GM23338 (cell line): ENCODE results near the gene ZNF440. TPM values are rescaled to one million over a fixed set of nuclear protein-coding genes. Genes with fewer than 3 reads are reported as not detected.

ENCODE experiments used
- ATAC-seq: fragments of 200-7000 bp; cut with Tn5 transposase; 3 replicates; pipeline ENCODE4 v1.9.1; 2020
- DNase-seq: peaks from one replicate; pipeline ENCODE4 v3.0.0-alpha.2; 2015; ENCODE audit warnings: low spot score
- H2AFZ ChIP-seq: fragments of 200-600 bp; sonication (generic); 2 replicates; pipeline ENCODE4 v1.8.0; 2016; ENCODE audit warnings: antibody characterized with exemption, mild to moderate bottlenecking, moderate library complexity
- H3F3A ChIP-seq: fragments of 200-600 bp; sonication (generic); replicated peaks from 2 replicates; pipeline ENCODE4 v1.8.0; 2017; ENCODE audit warnings: antibody characterized with exemption, mixed run types, low read depth
- H3K27ac ChIP-seq: fragments of 200-600 bp; sonication (generic); 2 replicates; pipeline ENCODE4 v1.6.1; 2016; ENCODE audit warnings: low read depth
- H3K27me3 ChIP-seq: fragments of 200-600 bp; sonication (generic); 2 replicates; pipeline ENCODE4 v1.8.0; 2016; ENCODE audit warnings: mild to moderate bottlenecking, mixed run types, moderate library complexity; ENCODE audit not compliant: insufficient read depth
- H3K36me3 ChIP-seq: fragments of 200-600 bp; sonication (generic); 2 replicates; pipeline ENCODE4 v1.8.0; 2016; ENCODE audit warnings: mild to moderate bottlenecking; ENCODE audit not compliant: insufficient read depth
- H3K4me1 ChIP-seq: fragments of 200-600 bp; sonication (generic); 2 replicates; pipeline ENCODE4 v1.8.0; 2016; ENCODE audit warnings: mild to moderate bottlenecking, moderate library complexity; ENCODE audit not compliant: insufficient read depth
- H3K4me2 ChIP-seq: fragments of 200-600 bp; sonication (generic); 2 replicates; pipeline ENCODE4 v1.7.1; 2017; ENCODE audit warnings: mixed run types
- H3K4me3 ChIP-seq: fragments of 200-600 bp; sonication (generic); 2 replicates; pipeline ENCODE4 v1.6.1; 2016; ENCODE audit warnings: mixed run types
- H3K79me2 ChIP-seq: fragments of 200-600 bp; sonication (generic); replicated peaks from 2 replicates; pipeline ENCODE4 v1.8.0; 2017; ENCODE audit warnings: mild to moderate bottlenecking; ENCODE audit not compliant: insufficient read depth
- H3K9me2 ChIP-seq: fragments of 200-600 bp; sonication (generic); 2 replicates; pipeline ENCODE4 v1.8.0; 2017; ENCODE audit not compliant: insufficient read depth
- H4K20me1 ChIP-seq: fragments of 200-600 bp; sonication (generic); replicated peaks from 2 replicates; pipeline ENCODE4 v1.8.0; 2017; ENCODE audit warnings: mild to moderate bottlenecking; ENCODE audit not compliant: insufficient read depth
- H3K27ac Mint-ChIP-seq: 2 replicates; pipeline ENCODE4 v1.8.0; 2020; ENCODE audit warnings: inconsistent platforms, mild to moderate bottlenecking, moderate library complexity, mixed read lengths
- H3K27me3 Mint-ChIP-seq: 3 replicates; pipeline ENCODE4 v1.8.0; 2022; ENCODE audit warnings: low read depth, mild to moderate bottlenecking, moderate library complexity, mixed read lengths, inconsistent platforms; ENCODE audit not compliant: insufficient read depth, poor library complexity
- H3K36me3 Mint-ChIP-seq: 3 replicates; pipeline ENCODE4 v1.8.0; 2021; ENCODE audit warnings: low read depth, mild to moderate bottlenecking, inconsistent platforms, moderate library complexity, mixed read lengths
- H3K4me1 Mint-ChIP-seq: 3 replicates; pipeline ENCODE4 v1.8.0; 2020; ENCODE audit warnings: mild to moderate bottlenecking, inconsistent platforms, mixed read lengths
- H3K4me3 Mint-ChIP-seq: 3 replicates; pipeline ENCODE4 v1.8.0; 2021; ENCODE audit warnings: moderate library complexity, mild to moderate bottlenecking, inconsistent platforms, mixed read lengths
- H3K9me3 Mint-ChIP-seq: 3 replicates; pipeline ENCODE4 v1.8.0; 2020; ENCODE audit warnings: moderate library complexity, mild to moderate bottlenecking, inconsistent platforms, mixed read lengths
- CREB1 ChIP-seq: fragments of 250-450 bp; sonication (Bioruptor Pico); IDR thresholded peaks from 2 replicates; pipeline ENCODE4 v1.5.0; 2020; ENCODE audit warnings: low read depth, mild to moderate bottlenecking, moderate library complexity
- CTCF ChIP-seq, 2 experiments: fragments of 200-600 bp in 1 of 2; sonication (generic) in 1 of 2; conservative IDR thresholded peaks; 2 replicates each; pipeline versions ENCODE4 v1.5.1 to v1.6.1; 2016 to 2017; ENCODE audit warnings: antibody characterized with exemption in 2 of 2, low read depth in 2 of 2, mild to moderate bottlenecking in 2 of 2, moderate library complexity in 1 of 2
- ETS1 ChIP-seq: IDR thresholded peaks from 2 replicates; pipeline ENCODE4 v1.6.1; 2016; ENCODE audit warnings: antibody characterized with exemption
- EZH2 ChIP-seq: fragments of 200-600 bp; sonication (generic); IDR thresholded peaks from one replicate; pipeline ENCODE4 v1.8.0; 2017; ENCODE audit warnings: antibody characterized with exemption, mild to moderate bottlenecking, low read depth; ENCODE audit not compliant: unreplicated experiment
- EZH2phosphoT487 ChIP-seq: fragments of 200-600 bp; sonication (generic); IDR thresholded peaks from one replicate; pipeline ENCODE4 v1.8.1; 2018; ENCODE audit warnings: antibody characterized with exemption; ENCODE audit not compliant: unreplicated experiment
- JUNB ChIP-seq: IDR thresholded peaks from one replicate; pipeline ENCODE4 v1.6.1; 2016; ENCODE audit warnings: antibody characterized with exemption; ENCODE audit not compliant: unreplicated experiment
- NANOG ChIP-seq: IDR thresholded peaks from 2 replicates; pipeline ENCODE4 v1.6.1; 2016; ENCODE audit warnings: antibody characterized with exemption, borderline replicate concordance
- POLR2AphosphoS5 ChIP-seq: IDR thresholded peaks from 2 replicates; pipeline ENCODE4 v1.6.1; 2016; ENCODE audit warnings: antibody characterized with exemption, low read depth
- REST ChIP-seq: IDR thresholded peaks from one replicate; pipeline ENCODE4 v1.6.1; 2018; ENCODE audit warnings: antibody characterized with exemption; ENCODE audit not compliant: unreplicated experiment
- STAT1 ChIP-seq: IDR thresholded peaks from one replicate; pipeline ENCODE4 v1.6.1; 2016; ENCODE audit warnings: antibody characterized with exemption; ENCODE audit not compliant: unreplicated experiment
- ZNF114 ChIP-seq: fragments of 250-450 bp; sonication (Bioruptor Pico); IDR thresholded peaks from 2 replicates; pipeline ENCODE4 v1.5.0; 2020; ENCODE audit warnings: mild to moderate bottlenecking, moderate library complexity
- ZNF331 ChIP-seq: fragments of 250-450 bp; sonication (Bioruptor Pico); IDR thresholded peaks from 2 replicates; pipeline ENCODE4 v1.5.0; 2020; ENCODE audit warnings: low read depth, mild to moderate bottlenecking, moderate library complexity
- ZNF462 ChIP-seq: fragments of 250-450 bp; sonication (Bioruptor Pico); IDR thresholded peaks from 2 replicates; pipeline ENCODE4 v1.5.0; 2020; ENCODE audit warnings: mild to moderate bottlenecking, moderate library complexity
- polyA plus RNA-seq: library from polyadenylated mRNA; unstranded; fragments of >200 nt; fragmentation: Nextera tagmentation; extraction: Ambion mirVana; gene quantifications from 2 replicates; pipeline ENCODE4 v1.2.1, GENCODE V29; 2016
- total RNA-seq: library from RNA; depleted of rRNA; stranded (reverse); fragments of >200 nt; shearing (Covaris generic); gene quantifications from 2 replicates; pipeline ENCODE4 v1.2.3, GENCODE V29; 2014

The ZNF440 gene
- total and polyA plus RNA-seq, 2 experiments from 2014 or later = 2.5 to 9.3 TPM

GRCh38 chr19:11767633-11768133 is 46.4 kb upstream of the ZNF440 start:
- Histone ChIP-seq H3K27ac (no peak overlapping the region), H3K36me3 (no peaks in the 10 kb centered on the region), H3K4me3 (peak overlapping the region; percentile 67), H3K9me2 (peaks cover 2% of the 10 kb centered on the region; the same call in 1 of the 2 replicates), H3K27me3 (peaks cover 37% of the 10 kb centered on the region), H3K79me2 (no peaks in the 10 kb centered on the region), H4K20me1 (no peaks in the 10 kb centered on the region), H3F3A (no peaks in the 10 kb centered on the region), H3K4me2 (peak overlapping the region; percentile 74), H2AFZ (peak overlapping the region; percentile 94), H3K4me1 (0 out of 2 replicates have a peak, but pooled peaks cover 3% of the 10 kb centered on the region)
- H3K4me3 Mint-ChIP-seq = no peak overlapping the region
- H3K27me3 Mint-ChIP-seq = peaks cover 2% of the 10 kb centered on the region
- H3K4me1 Mint-ChIP-seq = no peaks in the 10 kb centered on the region
- DNase-seq (peak; percentile 19), ATAC-seq (no peak)
- TF ChIP-seq CTCF (conservative IDR thresholded peaks at IDR 0.05; ENCODE audit: low read depth in 2 of 2) = no peak
- TF ChIP-seq STAT1 = no peak
- TF ChIP-seq ZNF331 (CRISPR knock-in tag) = no peak
- no peak for TF ChIP-seq ZNF462
- TF ChIP-seq EZH2 = no peak
- no peak for TF ChIP-seq POLR2AphosphoS5
- TF ChIP-seq EZH2phosphoT487 = no peak
- TF ChIP-seq JUNB = no peak
- no peak for TF ChIP-seq NANOG
- TF ChIP-seq REST = no peak
- no peak for TF ChIP-seq ETS1
- TF ChIP-seq ZNF114 (CRISPR knock-in tag) = no peak
- TF ChIP-seq CREB1 (CRISPR knock-in tag) = no peak
- H3K36me3 Mint-ChIP-seq = peaks cover 15% of the 10 kb centered on the region; the same call in 2 of the 3 replicates
- no peak overlapping the region for H3K27ac Mint-ChIP-seq
- peaks cover 90% of the 10 kb centered on the region for H3K9me3 Mint-ChIP-seq
